ENCODE data around the gene TBC1D32. TPM values are rescaled to one million over a fixed set of nuclear protein-coding genes. Genes with fewer than 3 reads are reported as not detected.
"Not testable (repeated sequence)": the region's sequence is repeated elsewhere in the genome, so short reads cannot be mapped to it uniquely, and the experiment has no call there.

The TBC1D32 gene
- total RNA-seq, 4 donors from 2014 or later = 16.5 to 29.2 (median 27.0) TPM

- DNase-seq = no peak
- Histone ChIP-seq H3K9me3 (no peaks in the 10 kb centered on the region), H3K36me3 (no peaks in the 10 kb centered on the region), H3K4me1 (no peaks in the 10 kb centered on the region), H3K27me3 (no peaks in the 10 kb centered on the region), H3K27ac (no peak overlapping the region), H3K4me3 (no peak overlapping the region)
- TF ChIP-seq POLR2A (IDR thresholded peaks at IDR 0.05) = no peak
- TF ChIP-seq, protein P1, sequence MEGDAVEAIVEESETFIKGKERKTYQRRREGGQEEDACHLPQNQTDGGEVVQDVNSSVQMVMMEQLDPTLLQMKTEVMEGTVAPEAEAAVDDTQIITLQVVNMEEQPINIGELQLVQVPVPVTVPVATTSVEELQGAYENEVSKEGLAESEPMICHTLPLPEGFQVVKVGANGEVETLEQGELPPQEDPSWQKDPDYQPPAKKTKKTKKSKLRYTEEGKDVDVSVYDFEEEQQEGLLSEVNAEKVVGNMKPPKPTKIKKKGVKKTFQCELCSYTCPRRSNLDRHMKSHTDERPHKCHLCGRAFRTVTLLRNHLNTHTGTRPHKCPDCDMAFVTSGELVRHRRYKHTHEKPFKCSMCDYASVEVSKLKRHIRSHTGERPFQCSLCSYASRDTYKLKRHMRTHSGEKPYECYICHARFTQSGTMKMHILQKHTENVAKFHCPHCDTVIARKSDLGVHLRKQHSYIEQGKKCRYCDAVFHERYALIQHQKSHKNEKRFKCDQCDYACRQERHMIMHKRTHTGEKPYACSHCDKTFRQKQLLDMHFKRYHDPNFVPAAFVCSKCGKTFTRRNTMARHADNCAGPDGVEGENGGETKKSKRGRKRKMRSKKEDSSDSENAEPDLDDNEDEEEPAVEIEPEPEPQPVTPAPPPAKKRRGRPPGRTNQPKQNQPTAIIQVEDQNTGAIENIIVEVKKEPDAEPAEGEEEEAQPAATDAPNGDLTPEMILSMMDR (IDR thresholded peaks at IDR 0.05) = no peak
Observed at GRCh38 chr6:121105461-121105860, 228.8 kb downstream of the TBC1D32 start.

- Histone ChIP-seq H3K4me3 (no peak overlapping the region), H3K27me3 (no peaks in the 10 kb centered on the region), H3K27ac (no peak overlapping the region), H3K4me1 (no peaks in the 10 kb centered on the region), H3K36me3 (no peaks in the 10 kb centered on the region), H3K9me3 (no peaks in the 10 kb centered on the region)
- DNase-seq = no peak
- TF ChIP-seq POLR2A (IDR thresholded peaks at IDR 0.05) = no peak
- TF ChIP-seq, protein P1 (IDR thresholded peaks at IDR 0.05) = no peak
Observed at GRCh38 chr6:121093928-121094327, 240.4 kb downstream of the TBC1D32 start.

- Histone ChIP-seq H3K27ac (no peak overlapping the region), H3K4me1 (no peaks in the 10 kb centered on the region)
- TF ChIP-seq, protein P1 (IDR thresholded peaks at IDR 0.05) = no peak
- TF ChIP-seq POLR2A (IDR thresholded peaks at IDR 0.05) = no peak
Observed at GRCh38 chr6:121090492-121090891, 243.8 kb downstream of the TBC1D32 start.

GRCh38 chr6:121086876-121087275, 247.4 kb downstream of the TBC1D32 start:
- Histone ChIP-seq H3K27me3 (no peaks in the 10 kb centered on the region), H3K4me1 (no peaks in the 10 kb centered on the region), H3K9me3 (no peaks in the 10 kb centered on the region), H3K27ac (no peak overlapping the region), H3K4me3 (no peak overlapping the region), H3K36me3 (no peaks in the 10 kb centered on the region)
- TF ChIP-seq, protein P1 (IDR thresholded peaks at IDR 0.05) = no peak
- no peak for TF ChIP-seq POLR2A (IDR thresholded peaks at IDR 0.05)
- DNase-seq = no peak

More at GRCh38 chr6:121090492-121090891, 243.8 kb downstream of the TBC1D32 start:
- no peaks in the 10 kb centered on the region for H3K36me3 ChIP-seq
- no peaks in the 10 kb centered on the region for H3K27me3 ChIP-seq
- no peak for DNase-seq
- H3K4me3 ChIP-seq = no peak overlapping the region
- H3K9me3 ChIP-seq = no peaks in the 10 kb centered on the region

- Histone ChIP-seq H3K27ac (no peak overlapping the region), H3K27me3 (no peaks in the 10 kb centered on the region), H3K4me1 (no peaks in the 10 kb centered on the region), H3K36me3 (no peaks in the 10 kb centered on the region), H3K9me3 (no peaks in the 10 kb centered on the region), H3K4me3 (no peak overlapping the region)
- DNase-seq = no peak
- TF ChIP-seq, protein P1 (IDR thresholded peaks at IDR 0.05) = no peak
- no peak for TF ChIP-seq POLR2A (IDR thresholded peaks at IDR 0.05)
Observed at GRCh38 chr6:121076119-121076518, 258.2 kb downstream of the TBC1D32 start.

DNA sequence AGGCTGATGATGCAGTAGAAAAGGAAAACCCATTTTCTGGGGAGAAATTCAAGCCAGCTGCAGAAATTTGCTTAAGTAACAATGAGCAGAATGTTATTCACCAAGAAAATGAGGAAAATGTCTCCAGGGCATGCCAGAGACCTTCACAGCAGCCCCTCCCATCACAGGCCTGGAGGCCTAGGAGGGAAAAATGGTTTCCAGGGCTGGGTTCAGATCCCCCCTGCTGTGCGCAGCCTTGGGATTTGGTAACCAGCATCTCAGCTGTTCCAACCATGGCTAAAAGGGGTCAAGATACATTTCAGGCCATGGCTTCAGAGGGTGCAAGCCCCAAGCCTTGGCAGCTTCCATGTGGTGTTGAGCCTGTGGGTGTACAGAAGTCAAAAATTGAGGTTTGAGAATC, 265.5 kb downstream of the TBC1D32 start:
- not testable (repeated sequence) for H3K27ac ChIP-seq, H3K9me3 ChIP-seq, DNase-seq, H3K4me3 ChIP-seq, H3K27me3 ChIP-seq, H3K4me1 ChIP-seq, H3K36me3 ChIP-seq
